ENCODE results near the gene TYROBP.
"Not testable (repeated sequence)": the region's sequence is repeated elsewhere in the genome, so short reads cannot be mapped to it uniquely, and the experiment has no call there.

TYROBP gene

GRCh38 chr19:35901854-35902661 is 6.0 kb downstream of the TYROBP start, which contains the start of gene HCST:
HCST (plus strand) TSS chr19:35902529; CDS start chr19:35902594, 65 bp downstream.
- peaks cover under 1% of the 10 kb centered on the region for H3K36me3 ChIP-seq (ENCODE audit: control insufficient read depth, insufficient read depth, low read length)
- H3K27ac ChIP-seq (ENCODE audit: insufficient read depth, low read length, poor library complexity, severe bottlenecking) = peak within 1 kb of the TSS; percentile 99
- H3K4me3 ChIP-seq (ENCODE audit: insufficient read depth, low read depth, low read length, poor library complexity, severe bottlenecking) = peak within 1 kb of the TSS; percentile 85
- DNase-seq = peak; percentile 38 to 56 (median 47)
- H3K4me1 ChIP-seq (ENCODE audit: control insufficient read depth, insufficient read depth, low read length, poor library complexity, severe bottlenecking) = peaks cover 56% of the 10 kb centered on the region
- H3K27me3 ChIP-seq (replicated peaks; ENCODE audit: control insufficient read depth, insufficient read depth, low read length, poor library complexity, severe bottlenecking) = no peaks in the 10 kb centered on the region
- H3K9me3 ChIP-seq (ENCODE audit: control insufficient read depth, low read length) = no peaks in the 10 kb centered on the region

GRCh38 chr19:35901055-35901644 is 6.9 kb downstream of the TYROBP start:
- Histone ChIP-seq H3K4me1 (ENCODE audit: control insufficient read depth, insufficient read depth, low read length, poor library complexity, severe bottlenecking) (peaks cover 65% of the 10 kb centered on the region), H3K9me3 (ENCODE audit: control insufficient read depth, low read length) (no peaks in the 10 kb centered on the region), H3K27ac (ENCODE audit: insufficient read depth, low read length, poor library complexity, severe bottlenecking) (peak overlapping the region; percentile 99), H3K4me3 (ENCODE audit: insufficient read depth, low read depth, low read length, poor library complexity, severe bottlenecking) (peak overlapping the region; percentile 85), H3K27me3 (replicated peaks; ENCODE audit: control insufficient read depth, insufficient read depth, low read length, poor library complexity, severe bottlenecking) (no peaks in the 10 kb centered on the region), H3K36me3 (ENCODE audit: control insufficient read depth, insufficient read depth, low read length) (peaks cover 9% of the 10 kb centered on the region)
- no peak for DNase-seq

- Histone ChIP-seq H3K27ac (ENCODE audit: insufficient read depth, low read length, poor library complexity, severe bottlenecking) (peak overlapping the region; percentile 99), H3K36me3 (ENCODE audit: control insufficient read depth, insufficient read depth, low read length) (peaks cover 24% of the 10 kb centered on the region)
Measured at GRCh38 chr19:35899547-35900214, 8.4 kb downstream of the TYROBP start.

GRCh38 chr19:35898499-35898809 is 9.6 kb downstream of the TYROBP start:
- no peaks in the 10 kb centered on the region for H3K27me3 ChIP-seq (replicated peaks; ENCODE audit: control insufficient read depth, insufficient read depth, low read length, poor library complexity, severe bottlenecking)
- no peaks in the 10 kb centered on the region for H3K9me3 ChIP-seq (ENCODE audit: control insufficient read depth, low read length)
- no peak for DNase-seq
- peak overlapping the region; percentile 85 for H3K4me3 ChIP-seq (ENCODE audit: insufficient read depth, low read depth, low read length, poor library complexity, severe bottlenecking)
- peak overlapping the region; percentile 99 for H3K27ac ChIP-seq (ENCODE audit: insufficient read depth, low read length, poor library complexity, severe bottlenecking)
- peaks cover 36% of the 10 kb centered on the region for H3K36me3 ChIP-seq (ENCODE audit: control insufficient read depth, insufficient read depth, low read length)
- peaks cover 57% of the 10 kb centered on the region for H3K4me1 ChIP-seq (ENCODE audit: control insufficient read depth, insufficient read depth, low read length, poor library complexity, severe bottlenecking)

More at GRCh38 chr19:35899547-35900214, 8.4 kb downstream of the TYROBP start:
- H3K9me3 ChIP-seq (ENCODE audit: control insufficient read depth, low read length) = no peaks in the 10 kb centered on the region
- H3K27me3 ChIP-seq (replicated peaks; ENCODE audit: control insufficient read depth, insufficient read depth, low read length, poor library complexity, severe bottlenecking) = no peaks in the 10 kb centered on the region
- peaks cover 69% of the 10 kb centered on the region for H3K4me1 ChIP-seq (ENCODE audit: control insufficient read depth, insufficient read depth, low read length, poor library complexity, severe bottlenecking)
- DNase-seq = peak; percentile 79 to 85 (median 80)
- peak overlapping the region; percentile 85 for H3K4me3 ChIP-seq (ENCODE audit: insufficient read depth, low read depth, low read length, poor library complexity, severe bottlenecking)

- Histone ChIP-seq H3K4me1 (ENCODE audit: control insufficient read depth, insufficient read depth, low read length, poor library complexity, severe bottlenecking) (peaks cover 51% of the 10 kb centered on the region), H3K27ac (ENCODE audit: insufficient read depth, low read length, poor library complexity, severe bottlenecking) (peak overlapping the region; percentile 99), H3K36me3 (ENCODE audit: control insufficient read depth, insufficient read depth, low read length) (peaks cover 42% of the 10 kb centered on the region), H3K9me3 (ENCODE audit: control insufficient read depth, low read length) (no peaks in the 10 kb centered on the region), H3K27me3 (replicated peaks; ENCODE audit: control insufficient read depth, insufficient read depth, low read length, poor library complexity, severe bottlenecking) (no peaks in the 10 kb centered on the region), H3K4me3 (ENCODE audit: insufficient read depth, low read depth, low read length, poor library complexity, severe bottlenecking) (peak overlapping the region; percentile 85)
- DNase-seq = no peak
Measured at GRCh38 chr19:35897706-35898451, 10.2 kb downstream of the TYROBP start.

GRCh38 chr19:35896643-35897040 is 11.5 kb downstream of the TYROBP start:
- no peaks in the 10 kb centered on the region for H3K9me3 ChIP-seq (ENCODE audit: control insufficient read depth, low read length)
- no peak for DNase-seq
- peaks cover 45% of the 10 kb centered on the region for H3K36me3 ChIP-seq (ENCODE audit: control insufficient read depth, insufficient read depth, low read length)
- H3K4me3 ChIP-seq (ENCODE audit: insufficient read depth, low read depth, low read length, poor library complexity, severe bottlenecking) = no peak overlapping the region
- peak overlapping the region; percentile 25 for H3K27ac ChIP-seq (ENCODE audit: insufficient read depth, low read length, poor library complexity, severe bottlenecking)
- H3K27me3 ChIP-seq (replicated peaks; ENCODE audit: control insufficient read depth, insufficient read depth, low read length, poor library complexity, severe bottlenecking) = no peaks in the 10 kb centered on the region
- peaks cover 39% of the 10 kb centered on the region for H3K4me1 ChIP-seq (ENCODE audit: control insufficient read depth, insufficient read depth, low read length, poor library complexity, severe bottlenecking)

GRCh38 chr19:35895911-35896642 is 12.0 kb downstream of the TYROBP start:
- Histone ChIP-seq H3K27me3 (replicated peaks; ENCODE audit: control insufficient read depth, insufficient read depth, low read length, poor library complexity, severe bottlenecking) (no peaks in the 10 kb centered on the region), H3K36me3 (ENCODE audit: control insufficient read depth, insufficient read depth, low read length) (peaks cover 48% of the 10 kb centered on the region), H3K4me3 (ENCODE audit: insufficient read depth, low read depth, low read length, poor library complexity, severe bottlenecking) (no peak overlapping the region), H3K9me3 (ENCODE audit: control insufficient read depth, low read length) (no peaks in the 10 kb centered on the region), H3K4me1 (ENCODE audit: control insufficient read depth, insufficient read depth, low read length, poor library complexity, severe bottlenecking) (peaks cover 33% of the 10 kb centered on the region), H3K27ac (ENCODE audit: insufficient read depth, low read length, poor library complexity, severe bottlenecking) (no peak overlapping the region)
- no peak for DNase-seq

GRCh38 chr19:35894342-35894741 is 13.8 kb downstream of the TYROBP start:
- no peak for DNase-seq
- Histone ChIP-seq H3K36me3 (ENCODE audit: control insufficient read depth, insufficient read depth, low read length) (peaks cover 64% of the 10 kb centered on the region), H3K9me3 (ENCODE audit: control insufficient read depth, low read length) (no peaks in the 10 kb centered on the region)

GRCh38 chr19:35891819-35892218 is 16.3 kb downstream of the TYROBP start:
- peaks cover 84% of the 10 kb centered on the region for H3K36me3 ChIP-seq (ENCODE audit: control insufficient read depth, insufficient read depth, low read length)
- not testable (repeated sequence) for H3K27ac ChIP-seq (ENCODE audit: insufficient read depth, low read length, poor library complexity, severe bottlenecking)

More at GRCh38 chr19:35894342-35894741, 13.8 kb downstream of the TYROBP start:
- peaks cover 30% of the 10 kb centered on the region for H3K4me1 ChIP-seq (ENCODE audit: control insufficient read depth, insufficient read depth, low read length, poor library complexity, severe bottlenecking)
- no peak overlapping the region for H3K27ac ChIP-seq (ENCODE audit: insufficient read depth, low read length, poor library complexity, severe bottlenecking)
- H3K4me3 ChIP-seq (ENCODE audit: insufficient read depth, low read depth, low read length, poor library complexity, severe bottlenecking) = no peak overlapping the region
- H3K27me3 ChIP-seq (replicated peaks; ENCODE audit: control insufficient read depth, insufficient read depth, low read length, poor library complexity, severe bottlenecking) = no peaks in the 10 kb centered on the region

More at GRCh38 chr19:35891819-35892218, 16.3 kb downstream of the TYROBP start:
- not testable (repeated sequence) for DNase-seq; H3K4me3 ChIP-seq (ENCODE audit: insufficient read depth, low read depth, low read length, poor library complexity, severe bottlenecking); H3K27me3 ChIP-seq (replicated peaks; ENCODE audit: control insufficient read depth, insufficient read depth, low read length, poor library complexity, severe bottlenecking); H3K9me3 ChIP-seq (ENCODE audit: control insufficient read depth, low read length)
- peaks cover 10% of the 10 kb centered on the region for H3K4me1 ChIP-seq (ENCODE audit: control insufficient read depth, insufficient read depth, low read length, poor library complexity, severe bottlenecking)

All from effector memory CD4-positive, alpha-beta T cell (primary cell).